Natural killer cell treated with Interleukin-12 subunit alpha and Interleukin-12 subunit beta and Interleukin-15 and Interleukin-18, amount 100 ng/mL, for 72 hours (primary cell): Measurements from ENCODE around the gene CYSRT1. TPM values are rescaled to one million over a fixed set of nuclear protein-coding genes. Genes with fewer than 3 reads are reported as not detected.

Source experiments
- ATAC-seq, 2 donors: fragments of 150-1000 bp; cut with Tn5 transposase in 1 of 2; sonication (Bioruptor Pico), chemical (Tn5 transposase) in 1 of 2; 2 replicates each; pipeline ENCODE4 v1.10.0; 2021
- DNase-seq: peaks from one replicate; pipeline ENCODE4 v3.0.0; 2022; ENCODE audit warnings: low spot score
- H3K27ac Mint-ChIP-seq, 2 donors: 1 replicate in 1 of 2; 2 replicates in 1 of 2; pipeline ENCODE4 v1.8.0; 2022; ENCODE audit warnings: mixed read lengths in 2 of 2, mild to moderate bottlenecking in 1 of 2, moderate library complexity in 1 of 2
- H3K27me3 Mint-ChIP-seq, 2 donors: 1 replicate in 1 of 2; 2 replicates in 1 of 2; pipeline ENCODE4 v1.8.0; 2022; ENCODE audit warnings: mixed read lengths in 2 of 2
- H3K36me3 Mint-ChIP-seq: one replicate; pipeline ENCODE4 v1.8.0; 2022; ENCODE audit warnings: mixed read lengths
- H3K4me1 Mint-ChIP-seq, 2 donors: 1 replicate in 1 of 2; 2 replicates in 1 of 2; pipeline ENCODE4 v1.8.0; 2022; ENCODE audit warnings: low read depth in 2 of 2, mixed read lengths in 2 of 2, mild to moderate bottlenecking in 1 of 2
- H3K4me3 Mint-ChIP-seq: one replicate; pipeline ENCODE4 v1.8.0; 2022; ENCODE audit warnings: mixed read lengths
- H3K9me3 Mint-ChIP-seq: 2 replicates; pipeline ENCODE4 v1.8.0; 2022; ENCODE audit warnings: mixed read lengths
- total RNA-seq, 2 donors: library from RNA; stranded (reverse); gene quantifications; one replicate each; pipeline ENCODE4 v1.2.3, GENCODE V29; 2022

The CYSRT1 gene
- total RNA-seq, 2 donors from 2014 or later: 0.29 to 0.33 TPM

- H3K4me1 Mint-ChIP-seq: peaks cover 12 to 22% of the 10 kb centered on the region in 2 donors
- no peaks in the 10 kb centered on the region for H3K27me3 Mint-ChIP-seq
- H3K9me3 Mint-ChIP-seq: no peaks in the 10 kb centered on the region
- no peak overlapping the region for H3K27ac Mint-ChIP-seq
- H3K36me3 Mint-ChIP-seq: peaks cover 12% of the 10 kb centered on the region
- no peak for DNase-seq
- no peak for ATAC-seq
- no peak overlapping the region for H3K4me3 Mint-ChIP-seq
Observed at GRCh38 chr9:137211532-137211931, 13.4 kb upstream of the CYSRT1 start.

- ATAC-seq (no peak), DNase-seq (no peak)
- Mint-ChIP-seq H3K36me3 (peaks cover 2% of the 10 kb centered on the region), H3K4me1 (peaks cover 2 to 12% of the 10 kb centered on the region in 2 donors), H3K4me3 (no peak overlapping the region), H3K27ac (no peak overlapping the region), H3K27me3 (no peaks in the 10 kb centered on the region), H3K9me3 (no peaks in the 10 kb centered on the region)
Observed at GRCh38 chr9:137212520-137212919, 12.5 kb upstream of the CYSRT1 start.

GRCh38 chr9:137213160-137214060, 11.6 kb upstream of the CYSRT1 start:
- no peaks in the 10 kb centered on the region for H3K27me3 Mint-ChIP-seq
- no peaks in the 10 kb centered on the region for H3K9me3 Mint-ChIP-seq
- DNase-seq (no peak), ATAC-seq (no peak)
- H3K36me3 Mint-ChIP-seq: no peaks in the 10 kb centered on the region
- no peak overlapping the region for H3K4me3 Mint-ChIP-seq
- H3K27ac Mint-ChIP-seq: no peak overlapping the region
- H3K4me1 Mint-ChIP-seq: peaks cover 0 to 9% of the 10 kb centered on the region in 2 donors

GRCh38 chr9:137214620-137215019, 10.4 kb upstream of the CYSRT1 start:
- ATAC-seq (no peak), DNase-seq (no peak)
- Mint-ChIP-seq H3K36me3 (no peaks in the 10 kb centered on the region), H3K9me3 (no peaks in the 10 kb centered on the region), H3K27ac (no peak overlapping the region), H3K4me3 (no peak overlapping the region), H3K27me3 (no peaks in the 10 kb centered on the region), H3K4me1 (peaks cover 0 to 5% of the 10 kb centered on the region in 2 donors)

- Mint-ChIP-seq H3K9me3 (no peaks in the 10 kb centered on the region), H3K27ac (no peak overlapping the region), H3K4me3 (no peak overlapping the region), H3K36me3 (no peaks in the 10 kb centered on the region), H3K27me3 (no peaks in the 10 kb centered on the region), H3K4me1 (peaks cover 0 to 5% of the 10 kb centered on the region in 2 donors)
- ATAC-seq: no peak
- DNase-seq: no peak
Observed at GRCh38 chr9:137215196-137215986, 9.6 kb upstream of the CYSRT1 start.

- DNase-seq (no peak), ATAC-seq (no peak)
- H3K4me3 Mint-ChIP-seq: no peak overlapping the region
- no peaks in the 10 kb centered on the region for H3K36me3 Mint-ChIP-seq
- no peaks in the 10 kb centered on the region for H3K9me3 Mint-ChIP-seq
- H3K4me1 Mint-ChIP-seq: peaks cover 0 to under 1% of the 10 kb centered on the region in 2 donors
- H3K27ac Mint-ChIP-seq: no peak overlapping the region
- H3K27me3 Mint-ChIP-seq: no peaks in the 10 kb centered on the region
Observed at GRCh38 chr9:137216188-137216965, 8.6 kb upstream of the CYSRT1 start.

GRCh38 chr9:137217276-137218211, 7.4 kb upstream of the CYSRT1 start:
- Mint-ChIP-seq H3K4me1 (no peaks in the 10 kb centered on the region), H3K9me3 (no peaks in the 10 kb centered on the region), H3K27ac (no peak overlapping the region), H3K36me3 (no peaks in the 10 kb centered on the region), H3K27me3 (no peaks in the 10 kb centered on the region), H3K4me3 (no peak overlapping the region)
- no peak for DNase-seq
- no peak for ATAC-seq

- Mint-ChIP-seq H3K27ac (no peak overlapping the region), H3K36me3 (no peaks in the 10 kb centered on the region), H3K4me3 (no peak overlapping the region), H3K4me1 (peaks cover 0 to 3% of the 10 kb centered on the region in 2 donors), H3K27me3 (no peaks in the 10 kb centered on the region), H3K9me3 (no peaks in the 10 kb centered on the region)
- DNase-seq (no peak), ATAC-seq (no peak)
Observed at GRCh38 chr9:137218212-137218753, 6.7 kb upstream of the CYSRT1 start.

GRCh38 chr9:137218754-137219271, 6.2 kb upstream of the CYSRT1 start:
- H3K36me3 Mint-ChIP-seq: no peaks in the 10 kb centered on the region
- H3K27ac Mint-ChIP-seq: no peak overlapping the region
- no peak for DNase-seq
- H3K27me3 Mint-ChIP-seq: no peaks in the 10 kb centered on the region
- H3K4me1 Mint-ChIP-seq: peaks cover 0 to 3% of the 10 kb centered on the region in 2 donors
- no peaks in the 10 kb centered on the region for H3K9me3 Mint-ChIP-seq
- ATAC-seq: no peak
- H3K4me3 Mint-ChIP-seq: no peak overlapping the region

GRCh38 chr9:137219757-137220316, 5.1 kb upstream of the CYSRT1 start:
- no peaks in the 10 kb centered on the region for H3K27me3 Mint-ChIP-seq
- ATAC-seq (no peak), DNase-seq (no peak)
- no peak overlapping the region for H3K27ac Mint-ChIP-seq
- H3K36me3 Mint-ChIP-seq: no peaks in the 10 kb centered on the region
- no peaks in the 10 kb centered on the region for H3K9me3 Mint-ChIP-seq
- no peak overlapping the region for H3K4me3 Mint-ChIP-seq
- peaks cover 0 to 3% of the 10 kb centered on the region in 2 donors for H3K4me1 Mint-ChIP-seq

- H3K27ac Mint-ChIP-seq: no peak overlapping the region
- H3K4me3 Mint-ChIP-seq: no peak overlapping the region
- DNase-seq (no peak), ATAC-seq (no peak)
- no peaks in the 10 kb centered on the region for H3K27me3 Mint-ChIP-seq
- H3K4me1 Mint-ChIP-seq: peaks cover 0 to 3% of the 10 kb centered on the region in 2 donors
- no peaks in the 10 kb centered on the region for H3K36me3 Mint-ChIP-seq
- no peaks in the 10 kb centered on the region for H3K9me3 Mint-ChIP-seq
Observed at GRCh38 chr9:137220317-137221094, 4.5 kb upstream of the CYSRT1 start.
